HG03060 (cell line): ENCODE results near the gene ICAM1.

Experiments
- ATAC-seq: cut with Tn5 transposase; IDR thresholded peaks from one replicate; pipeline ENCODE4 v1.9.1; 2021; ENCODE audit warnings: low read depth, moderate number of reproducible peaks; ENCODE audit not compliant: unreplicated experiment

ICAM1 gene

GRCh38 chr19:10320602-10321416 lies 49.9 kb downstream of the ICAM1 start:
- no peak for ATAC-seq

- ATAC-seq = no peak
These were observed 50.5 kb downstream of the ICAM1 start for GRCh38 chr19:10321417-10321797.

- no peak for ATAC-seq
These were observed 51.2 kb downstream of the ICAM1 start for GRCh38 chr19:10321874-10322835.

- ATAC-seq = no peak
These were observed 54.8 kb downstream of the ICAM1 start for GRCh38 chr19:10325732-10326131.

- no peak for ATAC-seq
These were observed 56.9 kb downstream of the ICAM1 start for GRCh38 chr19:10327793-10328192.

- ATAC-seq = no peak
These were observed 57.9 kb downstream of the ICAM1 start for GRCh38 chr19:10328558-10329429.

- no peak for ATAC-seq
These were observed 58.6 kb downstream of the ICAM1 start for GRCh38 chr19:10329555-10329954.

- no peak for ATAC-seq
These were observed 61.4 kb downstream of the ICAM1 start for GRCh38 chr19:10332158-10332964.

- ATAC-seq = peak; percentile 73
These were observed 62.2 kb downstream of the ICAM1 start, which contains the start of gene RAVER1 for GRCh38 chr19:10332965-10333757. RAVER1 (minus strand) TSS chr19:10333529; CDS start chr19:10333507, 22 bp downstream.

GRCh38 chr19:10333758-10334587 lies 63.1 kb downstream of the ICAM1 start:
- no peak for ATAC-seq

GRCh38 chr19:10334588-10335351 lies 63.9 kb downstream of the ICAM1 start:
- ATAC-seq = no peak

- ATAC-seq = no peak
These were observed 64.5 kb downstream of the ICAM1 start for GRCh38 chr19:10335352-10335985.
